Adrenal gland (tissue), 5 donors: ENCODE measurements around the gene CNTNAP2.

Experiments
- CTCF ChIP-seq, 6 experiments: fragments of 450-650 bp in 4 of 6; fragments of 200-600 bp in 2 of 6; sonication (generic) in 1 of 6; IDR thresholded peaks; 1 replicate in 5 of 6; 2 replicates in 1 of 6; pipeline versions ENCODE4 v1.5.1 to v1.8.0; 2016 to 2021; ENCODE audit warnings: antibody characterized with exemption in 6 of 6, mild to moderate bottlenecking in 2 of 6, moderate library complexity in 1 of 6
- POLR2A ChIP-seq, 2 donors: fragments of 450-650 bp; IDR thresholded peaks; one replicate each; pipeline ENCODE4 v1.6.1; 2017; ENCODE audit warnings: antibody characterized with exemption in 2 of 2, mild to moderate bottlenecking in 2 of 2, moderate library complexity in 1 of 2
- donor health status: DM: no; HTN: no; CAD: no.

GRCh38 chr7:147438216-147438615 is 1321.6 kb downstream of the CNTNAP2 start:
- TF ChIP-seq POLR2A (IDR thresholded peaks at IDR 0.05) (no peak), CTCF (IDR thresholded peaks at IDR 0.05) (no peak)
